ENCODE measurements around the gene AP1S3.

AP1S3 gene

GRCh38 chr2:223721746-223722145 is 115.6 kb downstream of the AP1S3 start:
- DNase-seq = no peak

- DNase-seq = no peak
Measured at GRCh38 chr2:223720367-223720766, 117.0 kb downstream of the AP1S3 start.

- DNase-seq = no peak
Measured at GRCh38 chr2:223712642-223713041, 124.7 kb downstream of the AP1S3 start.

- DNase-seq = no peak
Measured at GRCh38 chr2:223711596-223712326, 125.6 kb downstream of the AP1S3 start.

Data from activated effector memory CD4-positive, alpha-beta T cell treated with Interleukin-2 at 50 U/mL for 16 hours (primary cell).